Smooth muscle cell (in vitro differentiated cells): ENCODE measurements around the gene KRTAP4-7. TPM values are rescaled to one million over a fixed set of nuclear protein-coding genes. Genes with fewer than 3 reads are reported as not detected.

Experiments
- DNase-seq: peaks from one replicate; lab custom pipeline; 2025; ENCODE audit not compliant: unreplicated experiment; lab: John Stamatoyannopoulos, UW
- H2AFZ ChIP-seq: fragments of 200-600 bp; sonication (generic); 2 replicates; pipeline ENCODE4 v1.6.0; 2016; ENCODE audit warnings: antibody characterized with exemption, low read depth, mild to moderate bottlenecking
- H3F3A ChIP-seq: fragments of 200-600 bp; sonication (generic); 2 replicates; pipeline ENCODE4 v1.6.0; 2017; ENCODE audit warnings: antibody characterized with exemption, low read depth
- H3K27ac ChIP-seq: fragments of 200-600 bp; sonication (generic); 2 replicates; pipeline ENCODE4 v1.5.1; 2016; ENCODE audit warnings: low read depth, mild to moderate bottlenecking
- H3K27me3 ChIP-seq: fragments of 200-600 bp; sonication (generic); 2 replicates; pipeline ENCODE4 v1.6.1; 2016; ENCODE audit warnings: low read depth, mild to moderate bottlenecking
- H3K36me3 ChIP-seq: fragments of 200-600 bp; sonication (generic); 2 replicates; pipeline ENCODE4 v1.5.1; 2016; ENCODE audit warnings: low read depth
- H3K4me1 ChIP-seq: fragments of 200-600 bp; sonication (generic); 2 replicates; pipeline ENCODE4 v1.5.1; 2016; ENCODE audit warnings: low read depth
- H3K4me2 ChIP-seq: fragments of 200-600 bp; sonication (generic); 2 replicates; pipeline ENCODE4 v1.6.0; 2016; ENCODE audit warnings: mild to moderate bottlenecking
- H3K4me3 ChIP-seq: fragments of 200-600 bp; sonication (generic); 2 replicates; pipeline ENCODE4 v1.5.1; 2016; ENCODE audit warnings: mild to moderate bottlenecking
- H3K79me2 ChIP-seq: fragments of 200-600 bp; sonication (generic); 2 replicates; pipeline ENCODE4 v1.6.0; 2016; ENCODE audit warnings: low read depth, mild to moderate bottlenecking
- H3K9ac ChIP-seq: fragments of 200-600 bp; sonication (generic); 2 replicates; pipeline ENCODE4 v1.6.0; 2016; ENCODE audit warnings: low read depth
- H3K9me3 ChIP-seq: fragments of 200-600 bp; sonication (generic); replicated peaks from 2 replicates; pipeline ENCODE4 v1.5.1; 2016; ENCODE audit warnings: low read depth
- H4K20me1 ChIP-seq: fragments of 200-600 bp; sonication (generic); 2 replicates; pipeline ENCODE4 v1.6.0; 2016; ENCODE audit warnings: low read depth
- WGBS: methylation state at CpG from one replicate; pipeline ENCODE4 v1.1.7; 2016; ENCODE audit warnings: low lambda C conversion rate; 5-methylcytosine and 5-hydroxymethylcytosine counted together
- polyA plus RNA-seq: library from polyadenylated mRNA; unstranded; fragments of >200 nt; fragmentation: Nextera tagmentation; extraction: Ambion mirVana; gene quantifications from 2 replicates; pipeline ENCODE4 v1.2.1, GENCODE V29; 2016
- total RNA-seq: library from RNA; depleted of rRNA; stranded (reverse); fragments of >200 nt; gene quantifications from 2 replicates; pipeline ENCODE4 v1.2.3, GENCODE V29; 2014
- TF ChIP-seq, protein P1 (sequence below): fragments of 200-600 bp; sonication (generic); IDR thresholded peaks from 2 replicates; pipeline ENCODE4 v1.5.1; 2017; ENCODE audit warnings: borderline replicate concordance, mild to moderate bottlenecking, antibody characterized with exemption; ENCODE audit not compliant: insufficient read depth, poor library complexity, severe bottlenecking

Gene KRTAP4-7
- total and polyA plus RNA-seq, 2 experiments from 2014 or later: not detected

DNA sequence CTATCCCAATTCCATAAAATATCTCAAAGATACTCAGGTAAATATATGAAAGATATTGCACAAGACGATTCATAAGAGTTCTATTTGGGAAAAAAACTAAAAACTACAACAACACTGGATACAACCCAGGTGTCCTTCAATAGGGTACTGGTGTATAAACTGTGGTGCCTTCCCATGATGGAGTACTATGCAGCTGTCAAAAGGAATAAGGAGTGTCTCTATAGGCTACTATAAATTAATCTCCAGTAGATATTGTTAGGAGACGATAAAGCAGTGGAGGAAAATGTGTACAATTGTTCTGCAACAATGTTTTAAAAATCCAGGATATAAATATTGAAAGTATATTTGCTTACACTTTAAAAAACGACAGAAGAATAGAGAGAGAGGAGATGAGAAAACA lies 42.5 kb downstream of the KRTAP4-7 start:
- Histone ChIP-seq H3K36me3 (no peaks in the 10 kb centered on the region), H3K9me3 (no peaks in the 10 kb centered on the region), H2AFZ (no peak overlapping the region), H3K79me2 (no peaks in the 10 kb centered on the region), H3K4me3 (no peak overlapping the region), H3K27ac (no peak overlapping the region), H4K20me1 (no peaks in the 10 kb centered on the region), H3K4me2 (no peak overlapping the region), H3K4me1 (no peaks in the 10 kb centered on the region), H3F3A (no peaks in the 10 kb centered on the region), H3K9ac (no peak overlapping the region), H3K27me3 (no peaks in the 10 kb centered on the region)
- TF ChIP-seq, protein P1, sequence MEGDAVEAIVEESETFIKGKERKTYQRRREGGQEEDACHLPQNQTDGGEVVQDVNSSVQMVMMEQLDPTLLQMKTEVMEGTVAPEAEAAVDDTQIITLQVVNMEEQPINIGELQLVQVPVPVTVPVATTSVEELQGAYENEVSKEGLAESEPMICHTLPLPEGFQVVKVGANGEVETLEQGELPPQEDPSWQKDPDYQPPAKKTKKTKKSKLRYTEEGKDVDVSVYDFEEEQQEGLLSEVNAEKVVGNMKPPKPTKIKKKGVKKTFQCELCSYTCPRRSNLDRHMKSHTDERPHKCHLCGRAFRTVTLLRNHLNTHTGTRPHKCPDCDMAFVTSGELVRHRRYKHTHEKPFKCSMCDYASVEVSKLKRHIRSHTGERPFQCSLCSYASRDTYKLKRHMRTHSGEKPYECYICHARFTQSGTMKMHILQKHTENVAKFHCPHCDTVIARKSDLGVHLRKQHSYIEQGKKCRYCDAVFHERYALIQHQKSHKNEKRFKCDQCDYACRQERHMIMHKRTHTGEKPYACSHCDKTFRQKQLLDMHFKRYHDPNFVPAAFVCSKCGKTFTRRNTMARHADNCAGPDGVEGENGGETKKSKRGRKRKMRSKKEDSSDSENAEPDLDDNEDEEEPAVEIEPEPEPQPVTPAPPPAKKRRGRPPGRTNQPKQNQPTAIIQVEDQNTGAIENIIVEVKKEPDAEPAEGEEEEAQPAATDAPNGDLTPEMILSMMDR: no peak
- no peak for DNase-seq
- WGBS: 87% methylated on average over 3 of the region's 3 CpGs

DNA sequence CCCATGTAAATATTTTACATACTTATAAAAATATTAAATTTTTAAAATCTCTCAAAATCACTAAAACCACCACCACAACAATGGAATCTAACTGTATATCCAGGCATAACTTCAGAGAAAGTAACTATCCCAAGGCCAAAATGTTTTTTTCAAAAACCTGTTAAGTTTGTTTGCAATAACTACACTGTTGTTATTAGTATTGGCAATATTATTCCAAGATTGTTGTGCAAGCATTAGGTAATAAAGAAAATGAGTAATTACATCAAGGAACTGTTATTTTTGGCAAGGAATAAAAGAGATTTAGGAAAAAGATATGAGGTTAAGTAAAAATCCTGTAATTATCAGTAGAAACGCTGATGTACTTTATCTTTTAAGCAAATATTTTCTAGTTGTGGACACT lies 43.4 kb downstream of the KRTAP4-7 start:
- WGBS: 97% methylated on average over 1 of the region's 1 CpG
- Histone ChIP-seq H3K9ac (no peak overlapping the region), H3K4me3 (no peak overlapping the region)

DNA sequence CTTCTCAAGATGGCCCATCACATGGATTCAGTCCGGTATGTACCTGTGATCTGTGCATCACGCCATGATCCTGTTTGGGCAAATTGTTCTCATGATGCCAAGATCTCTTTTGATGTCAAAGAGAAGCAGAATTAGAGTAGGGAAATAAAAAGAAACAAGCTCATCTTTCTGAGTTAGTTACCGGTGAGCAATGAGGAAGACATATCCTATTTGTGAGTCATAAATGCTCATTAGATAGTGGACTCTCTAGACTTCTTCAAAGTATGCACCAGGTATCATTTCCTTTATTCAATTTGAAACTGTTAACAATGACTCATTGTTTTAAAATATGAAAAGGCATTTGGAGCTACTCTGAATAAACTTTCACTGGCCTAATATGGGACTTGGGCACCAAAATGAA lies 48.0 kb downstream of the KRTAP4-7 start:
- Histone ChIP-seq H3K9me3 (peaks cover 2% of the 10 kb centered on the region), H3K36me3 (no peaks in the 10 kb centered on the region), H3K4me3 (no peak overlapping the region), H3K27ac (peak overlapping the region; percentile 53), H2AFZ (no peak overlapping the region), H3K9ac (no peak overlapping the region), H3K79me2 (no peaks in the 10 kb centered on the region), H3K4me1 (no peaks in the 10 kb centered on the region), H3K27me3 (no peaks in the 10 kb centered on the region), H3K4me2 (no peak overlapping the region), H3F3A (no peaks in the 10 kb centered on the region), H4K20me1 (no peaks in the 10 kb centered on the region)
- no peak for DNase-seq
- TF ChIP-seq, protein P1: no peak
- 68% methylated on average over 3 of the region's 3 CpGs for WGBS

More for the DNA sequence above, 43.4 kb downstream of the KRTAP4-7 start:
- Histone ChIP-seq H3K9me3 (no peaks in the 10 kb centered on the region), H3K36me3 (no peaks in the 10 kb centered on the region), H4K20me1 (no peaks in the 10 kb centered on the region), H2AFZ (no peak overlapping the region), H3K4me1 (no peaks in the 10 kb centered on the region), H3K79me2 (no peaks in the 10 kb centered on the region), H3K27me3 (no peaks in the 10 kb centered on the region), H3K27ac (no peak overlapping the region), H3K4me2 (no peak overlapping the region), H3F3A (no peaks in the 10 kb centered on the region)
- no peak for DNase-seq
- TF ChIP-seq, protein P1: no peak
